ENCODE results near the gene STK32B.
"Not testable (repeated sequence)": the region's sequence is repeated elsewhere in the genome, so short reads cannot be mapped to it uniquely, and the experiment has no call there.

The STK32B gene

DNA sequence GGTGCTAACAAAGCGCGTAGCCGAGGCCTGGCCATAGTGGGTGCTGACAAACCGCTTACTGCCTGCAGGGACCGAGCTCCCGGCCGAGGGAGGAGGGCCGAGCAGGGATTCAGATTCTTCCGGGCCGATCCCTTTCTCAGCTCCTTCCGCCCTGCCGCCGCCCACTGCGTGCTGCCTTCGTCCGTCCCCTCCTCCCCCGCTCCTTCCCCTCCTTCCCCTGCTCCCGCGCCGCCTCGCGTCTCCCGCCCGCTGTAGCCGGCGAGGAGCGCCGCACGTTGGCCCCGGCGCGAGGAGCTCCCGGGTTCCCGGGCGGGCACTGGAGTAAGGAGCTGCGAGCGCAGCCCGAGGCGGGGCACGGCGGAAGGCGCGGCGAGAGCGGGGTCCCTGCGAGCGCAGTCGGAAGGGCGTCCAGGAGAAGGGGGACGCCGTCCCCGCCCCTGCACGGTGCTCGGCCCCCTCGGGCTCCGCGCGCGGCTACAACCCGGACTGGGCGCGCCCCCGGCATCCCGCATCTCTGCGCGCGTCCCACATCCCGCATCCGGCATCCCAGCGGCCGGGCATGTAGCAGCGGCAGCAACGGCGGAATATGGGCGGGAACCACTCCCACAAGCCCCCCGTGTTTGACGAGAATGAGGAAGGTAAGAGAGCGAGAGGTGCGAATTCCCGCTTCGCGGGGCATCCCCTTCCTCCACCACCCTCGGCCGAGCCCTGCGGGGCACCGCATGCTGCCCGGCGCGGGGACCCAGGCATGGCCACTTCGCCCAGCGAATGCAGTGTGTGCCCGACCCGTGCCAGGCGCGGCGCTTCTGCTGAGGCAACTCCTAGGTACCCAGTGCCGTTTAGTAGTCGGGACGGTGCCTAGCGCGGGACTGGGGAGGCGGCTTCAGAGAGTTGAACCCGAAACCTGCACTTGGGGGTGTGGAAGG is at the start of gene STK32B:
Gene STK32B (plus strand): TSS at position 203 of the 926 bp plus-strand sequence.
- DNase-seq (ENCODE audit: low read depth): no peak

DNA sequence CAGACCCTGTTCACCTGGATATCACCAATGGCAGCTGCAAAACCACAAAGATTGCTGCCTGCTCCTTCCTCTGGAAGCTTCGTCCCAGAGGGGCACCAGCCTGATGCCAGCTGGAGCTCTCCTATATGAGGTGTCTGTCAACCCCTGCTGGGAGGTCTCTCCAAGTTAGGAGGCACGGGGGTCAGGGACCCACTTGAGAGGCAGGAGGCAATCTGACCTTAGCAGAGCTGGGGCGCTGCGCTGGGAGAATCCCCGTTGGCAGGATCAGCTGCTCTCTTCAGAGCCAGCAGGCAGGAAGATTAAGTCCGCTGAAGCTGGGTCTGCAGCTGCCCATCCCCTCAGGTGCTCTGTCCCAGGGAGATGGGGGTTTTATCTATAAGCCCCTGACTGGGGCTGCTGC is 49.6 kb upstream of the STK32B start:
- not testable (repeated sequence) for DNase-seq (ENCODE audit: low read depth)

DNA sequence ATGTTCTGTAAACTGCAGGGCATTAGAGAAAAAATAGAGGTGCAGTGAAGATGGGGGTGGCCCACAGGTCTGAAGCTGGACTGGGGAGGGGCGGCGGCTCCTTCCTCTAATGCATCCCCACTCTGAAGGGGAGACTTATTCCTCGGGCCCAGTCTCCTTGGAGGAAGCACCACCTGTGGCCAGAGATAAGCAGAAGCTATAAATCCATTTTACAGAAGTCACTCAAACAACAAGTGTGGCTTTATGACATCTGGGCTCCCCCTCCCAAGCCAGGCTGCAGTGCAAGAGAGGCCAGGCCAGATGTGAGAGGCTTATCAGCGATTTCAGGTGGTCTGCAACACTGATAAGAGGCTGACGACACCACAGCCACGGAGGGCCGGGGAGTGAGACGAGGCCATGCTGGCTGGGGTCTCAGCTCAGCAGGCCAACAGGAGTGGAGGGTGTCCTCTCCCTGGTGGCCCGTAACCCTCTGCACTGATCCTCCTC is 47.9 kb upstream of the STK32B start:
- DNase-seq (ENCODE audit: low read depth): no peak

DNA sequence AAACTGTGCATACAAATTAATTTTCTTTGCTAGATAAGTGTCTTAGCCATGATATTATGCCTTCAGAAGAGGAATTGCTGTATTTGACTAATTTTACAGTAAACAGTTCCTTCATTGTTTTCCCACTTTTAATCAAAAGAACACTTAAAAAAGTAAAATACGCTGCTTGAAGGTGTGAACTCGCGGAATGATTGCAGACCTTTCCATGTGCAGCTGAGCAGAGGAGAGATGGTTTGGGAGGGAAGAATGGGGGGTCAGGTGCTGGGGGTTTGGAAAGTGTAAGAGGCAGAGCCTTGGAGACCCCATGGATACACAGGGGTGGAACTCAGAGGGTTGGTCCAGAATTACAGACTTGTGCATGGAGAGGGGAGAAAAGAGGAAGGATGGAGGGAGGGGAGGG is 47.4 kb upstream of the STK32B start:
- no peak for DNase-seq (ENCODE audit: low read depth)

DNA sequence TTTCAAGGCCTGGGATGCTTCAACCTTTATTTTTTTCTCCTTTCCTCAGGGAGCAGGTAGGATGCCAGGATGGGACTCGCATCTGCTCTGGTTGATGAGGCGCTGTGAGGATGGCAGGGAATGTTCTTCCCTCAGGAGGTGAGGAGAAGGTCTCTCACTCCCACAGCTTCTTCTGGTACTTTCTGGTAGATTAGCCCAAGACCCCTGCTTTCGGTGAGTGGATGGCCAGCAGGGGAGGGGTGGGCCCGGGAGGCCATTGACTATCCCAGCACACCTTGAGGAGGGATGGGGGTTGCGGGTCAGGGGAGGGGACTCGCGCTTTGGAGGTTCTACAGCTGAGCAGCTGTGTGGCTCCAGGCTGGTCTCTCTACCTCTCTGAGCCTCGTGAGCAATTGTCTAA is 46.8 kb upstream of the STK32B start:
- DNase-seq (ENCODE audit: low read depth): no peak

- DNase-seq (ENCODE audit: low read depth): not testable (repeated sequence)
Measured at GRCh38 chr4:5006932-5007331, 44.3 kb upstream of the STK32B start.

- DNase-seq (ENCODE audit: low read depth): no peak
Measured at GRCh38 chr4:5009796-5010195, 41.5 kb upstream of the STK32B start.

GRCh38 chr4:5010984-5011383 is 40.3 kb upstream of the STK32B start:
- no peak for DNase-seq (ENCODE audit: low read depth)

DNA sequence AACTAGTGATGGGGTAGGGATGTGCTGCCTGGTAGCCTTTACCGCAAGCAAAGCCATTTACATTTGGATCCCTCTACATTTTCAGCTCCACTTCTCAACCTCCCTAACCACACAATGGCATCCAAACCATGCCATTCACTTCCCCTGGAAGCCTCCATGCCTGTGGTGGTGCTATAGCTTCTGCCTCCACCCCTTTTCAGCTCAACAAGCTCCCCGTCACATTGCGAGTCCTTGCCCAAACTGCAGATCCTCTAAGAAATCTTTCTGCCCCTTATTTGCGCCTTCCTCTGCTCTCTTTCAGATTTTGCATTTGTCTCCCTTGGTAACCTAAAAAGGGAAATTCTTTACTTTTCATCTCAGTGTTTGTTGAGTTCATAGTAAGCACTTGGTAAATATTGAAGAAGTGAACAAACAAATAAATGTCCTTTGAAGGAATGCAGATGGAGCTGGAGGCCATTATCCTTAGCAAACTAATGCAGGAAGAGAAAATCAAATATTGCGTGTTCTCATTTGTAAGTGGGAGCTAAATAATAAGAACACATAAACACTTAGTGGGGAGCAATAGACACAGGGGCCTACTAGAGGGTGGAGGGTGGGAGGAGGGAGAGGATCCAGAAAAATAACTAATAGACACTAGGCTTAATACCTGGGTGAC is 38.9 kb upstream of the STK32B start:
- no peak for DNase-seq (ENCODE audit: low read depth)

- no peak for DNase-seq (ENCODE audit: low read depth)
Measured at GRCh38 chr4:5012958-5013357, 38.3 kb upstream of the STK32B start.

GRCh38 chr4:5014007-5014682 is 37.1 kb upstream of the STK32B start:
- DNase-seq (ENCODE audit: low read depth): no peak

- no peak for DNase-seq (ENCODE audit: low read depth)
Measured at GRCh38 chr4:5018096-5018495, 33.2 kb upstream of the STK32B start.

GRCh38 chr4:5018603-5019002 is 32.7 kb upstream of the STK32B start:
- no peak for DNase-seq (ENCODE audit: low read depth)

- DNase-seq (ENCODE audit: low read depth): no peak
Measured at GRCh38 chr4:5019274-5019673, 32.0 kb upstream of the STK32B start, which contains the start of gene CYTL1. Gene CYTL1 (minus strand): TSS chr4:5019458. CDS start chr4:5019445, 13 bp downstream.

- no peak for DNase-seq (ENCODE audit: low read depth)
Measured at GRCh38 chr4:5019796-5020195, 31.5 kb upstream of the STK32B start.

DNA sequence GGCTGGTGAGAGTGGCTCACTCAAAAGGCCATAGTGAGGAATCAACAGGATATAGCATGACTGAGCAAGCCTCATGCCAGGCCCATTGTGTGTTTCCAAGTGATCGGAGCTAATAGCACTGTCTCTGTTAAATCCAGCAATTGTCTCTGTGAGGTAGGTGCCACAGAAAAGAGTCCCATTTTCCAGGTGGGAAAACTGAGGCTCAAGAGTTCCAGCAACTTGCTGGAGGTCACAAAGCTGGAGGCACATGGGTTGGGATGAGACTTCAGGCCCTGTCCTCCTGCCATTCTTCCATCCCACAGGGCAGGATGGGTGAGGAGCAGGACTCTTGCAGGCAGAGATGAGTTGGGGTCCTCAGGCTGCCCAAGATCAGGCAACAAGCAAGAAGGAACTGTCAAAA is 30.9 kb upstream of the STK32B start:
- no peak for DNase-seq (ENCODE audit: low read depth)

DNA sequence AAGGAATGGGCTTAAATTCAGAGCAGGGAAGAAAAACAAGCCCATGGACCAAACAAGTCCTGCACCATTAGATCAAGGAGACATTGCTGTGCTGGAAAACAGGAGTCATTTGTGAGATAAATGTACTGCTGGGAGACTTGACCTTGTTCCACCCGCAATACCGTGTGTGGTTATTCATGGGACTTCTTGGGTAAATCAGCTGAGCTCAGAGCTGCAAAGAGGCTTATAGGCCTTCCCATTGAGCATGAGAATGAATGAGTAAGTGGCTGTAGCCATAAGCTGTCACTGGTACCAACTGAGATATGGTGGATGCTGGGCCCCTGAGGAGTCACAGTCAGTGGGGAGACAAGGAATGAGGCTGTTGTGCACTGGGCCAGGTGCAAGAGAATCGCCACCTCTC is 29.7 kb upstream of the STK32B start:
- no peak for DNase-seq (ENCODE audit: low read depth)

DNA sequence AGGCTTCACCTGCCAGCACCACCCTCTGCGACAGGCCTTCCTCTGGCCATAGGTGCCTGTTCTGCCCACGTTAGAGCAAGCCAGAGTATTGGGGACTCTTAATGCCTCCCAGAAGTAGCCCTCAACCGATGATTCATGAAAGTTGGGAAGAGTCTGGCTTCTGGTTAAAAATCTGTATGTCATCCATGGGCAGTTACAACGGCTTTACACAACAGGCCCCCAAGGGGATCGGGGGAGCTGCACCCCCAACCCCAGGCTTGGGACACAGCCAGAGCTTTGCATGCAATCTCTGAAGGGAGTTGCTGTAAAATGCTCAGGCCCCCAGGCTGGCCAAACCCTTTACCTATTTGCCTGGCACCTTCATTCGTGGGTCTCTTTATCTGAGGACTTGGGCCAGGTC is 26.6 kb upstream of the STK32B start:
- DNase-seq (ENCODE audit: low read depth): no peak

DNA sequence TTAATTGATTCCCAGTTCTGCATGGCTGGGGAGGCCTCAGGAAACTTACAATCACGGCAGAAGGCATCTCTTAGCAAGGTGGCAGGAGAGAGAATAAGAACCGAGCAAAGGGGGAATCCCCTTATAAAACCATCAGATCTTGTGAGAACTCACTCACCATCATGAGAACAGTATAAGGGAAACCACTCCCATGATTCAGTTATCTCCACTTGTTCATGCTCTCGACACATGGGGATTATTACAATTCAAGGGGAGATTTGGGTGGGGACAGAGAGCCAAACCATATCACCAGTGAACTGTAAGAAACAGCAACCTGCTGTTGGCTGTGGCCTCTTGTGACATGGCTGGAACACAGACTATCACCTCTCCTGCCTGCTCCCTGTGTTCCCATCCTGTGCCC is 24.9 kb upstream of the STK32B start:
- DNase-seq (ENCODE audit: low read depth): no peak

GRCh38 chr4:5027346-5027745 is 23.9 kb upstream of the STK32B start:
- no peak for DNase-seq (ENCODE audit: low read depth)

DNA sequence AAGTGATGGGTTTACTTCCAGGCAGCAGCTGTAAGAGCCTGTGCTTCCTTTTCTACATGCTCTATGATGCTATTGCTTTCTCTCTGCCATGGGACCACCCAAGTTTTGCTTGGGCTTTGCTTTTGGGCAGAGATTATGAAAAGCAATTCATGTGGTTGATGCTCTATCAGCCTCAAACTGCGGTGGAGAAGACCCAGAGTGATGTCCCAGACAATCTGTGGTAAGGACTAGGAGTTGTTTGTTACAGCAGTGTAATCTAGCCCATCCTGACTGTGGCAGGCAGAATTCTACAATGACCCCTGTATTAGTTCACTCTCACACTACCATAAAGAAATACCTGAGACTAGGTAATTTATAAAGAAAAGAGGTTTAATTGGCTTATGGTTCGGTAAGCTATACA is 22.8 kb upstream of the STK32B start:
- no peak for DNase-seq (ENCODE audit: low read depth)

- no peak for DNase-seq (ENCODE audit: low read depth)
Measured at GRCh38 chr4:5029447-5029846, 21.8 kb upstream of the STK32B start.

DNA sequence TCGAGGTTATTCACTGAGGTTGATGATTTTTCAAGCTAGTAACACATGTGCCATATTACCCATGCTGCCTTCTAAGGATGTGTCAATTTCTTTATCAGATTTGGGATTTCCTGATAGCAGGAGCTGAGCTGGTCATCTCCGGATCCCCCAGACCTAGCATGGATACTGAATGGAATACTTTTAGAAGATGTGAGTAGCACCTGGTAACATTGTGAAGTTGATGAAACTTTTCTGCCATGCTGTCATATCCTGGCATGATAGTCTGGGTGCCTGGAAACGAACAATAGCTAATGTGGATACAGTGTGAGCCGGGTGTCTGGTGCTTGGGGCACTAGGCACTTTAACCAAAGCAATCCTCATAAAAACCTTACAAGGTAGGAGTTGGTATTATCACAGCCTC is 21.1 kb upstream of the STK32B start:
- DNase-seq (ENCODE audit: low read depth): no peak
